ENCODE measurements around the gene KCNQ4.
A peak's percentile ranks its signal among the peaks of the same experiment; 100 is the strongest.

KCNQ4 gene

DNA sequence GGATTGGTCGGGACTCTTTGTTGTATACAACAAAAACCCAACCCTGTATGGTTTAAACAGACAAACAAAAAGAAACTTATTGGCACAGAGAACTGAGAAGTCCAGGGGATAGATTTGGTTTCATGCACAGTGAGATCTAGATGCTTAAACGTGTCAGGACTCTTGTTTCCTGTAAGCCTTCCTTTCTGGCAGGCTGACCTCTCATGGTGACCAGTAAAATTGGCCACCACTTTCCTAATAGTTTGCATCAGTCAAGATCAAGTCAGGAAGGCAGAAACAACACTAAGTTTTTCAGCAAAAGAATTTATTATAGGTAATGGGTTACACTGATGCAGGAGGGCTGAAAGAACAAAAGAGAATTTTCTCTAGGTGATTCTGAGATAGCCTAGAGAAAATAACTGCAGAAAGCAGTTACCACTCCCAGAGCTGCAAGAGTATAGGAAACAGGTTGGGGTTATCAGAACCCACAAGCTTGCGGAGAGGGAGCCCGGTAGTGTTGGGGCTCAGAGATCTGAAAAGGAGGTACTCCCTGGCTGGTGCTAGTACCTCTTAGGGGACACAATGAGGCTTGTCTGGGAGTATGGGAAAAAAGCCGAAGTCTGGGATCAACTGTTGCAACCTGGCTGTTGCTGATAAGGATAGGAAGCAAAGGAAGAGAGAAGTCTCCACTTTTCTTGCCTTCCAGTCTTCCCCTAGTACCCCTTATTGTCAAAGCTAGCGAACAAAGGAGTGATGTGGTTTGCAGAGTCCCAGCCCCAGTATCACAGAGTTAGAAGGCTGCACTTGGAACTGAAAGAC, 57.1 kb downstream of the KCNQ4 start:
- no peak for DNase-seq (ENCODE audit: low spot score)

DNA sequence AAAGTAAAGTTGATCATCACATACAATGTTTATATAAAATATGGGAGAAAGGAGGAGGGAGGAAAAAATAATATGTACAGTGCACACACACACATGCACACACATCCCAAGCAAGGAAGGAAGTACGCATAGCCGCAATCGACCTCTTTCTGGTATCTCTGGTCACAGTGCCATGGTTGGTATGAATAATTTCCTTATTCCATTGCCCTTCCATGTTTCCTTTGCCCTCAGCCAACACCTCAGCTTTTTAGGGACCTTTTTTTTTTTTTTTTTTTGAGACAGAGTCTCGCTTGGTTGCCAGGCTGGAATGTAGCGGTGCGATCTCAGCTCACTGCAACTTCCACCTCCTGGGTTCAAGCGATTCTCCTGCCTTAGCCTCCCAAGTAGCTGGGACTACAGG, 58.0 kb downstream of the KCNQ4 start:
- no peak for DNase-seq (ENCODE audit: low spot score)

- DNase-seq (ENCODE audit: low spot score): no peak
Observed at GRCh38 chr1:40842207-40842606, 58.6 kb downstream of the KCNQ4 start.

DNA sequence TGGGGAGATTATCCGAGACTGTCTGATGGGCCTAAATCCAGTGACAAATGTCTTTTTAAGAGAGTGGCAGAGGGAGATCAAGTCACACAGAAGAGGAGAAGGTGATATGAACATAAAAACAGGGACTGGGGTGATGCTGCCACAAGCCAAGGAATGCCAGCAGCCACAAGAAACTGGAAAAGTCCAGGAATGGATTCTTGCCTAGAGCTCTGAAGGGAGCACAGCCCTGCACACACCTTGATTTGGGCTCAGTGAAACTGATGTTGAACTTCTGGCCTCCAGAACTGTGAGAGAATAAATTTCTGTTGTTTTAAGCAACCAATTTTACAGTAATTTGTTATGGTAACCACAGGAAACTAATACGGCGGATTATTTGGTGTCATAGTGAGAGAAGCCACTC, 59.1 kb downstream of the KCNQ4 start:
- DNase-seq (ENCODE audit: low spot score): no peak

GRCh38 chr1:40844079-40844478, 60.5 kb downstream of the KCNQ4 start:
- DNase-seq (ENCODE audit: low spot score): no peak

DNA sequence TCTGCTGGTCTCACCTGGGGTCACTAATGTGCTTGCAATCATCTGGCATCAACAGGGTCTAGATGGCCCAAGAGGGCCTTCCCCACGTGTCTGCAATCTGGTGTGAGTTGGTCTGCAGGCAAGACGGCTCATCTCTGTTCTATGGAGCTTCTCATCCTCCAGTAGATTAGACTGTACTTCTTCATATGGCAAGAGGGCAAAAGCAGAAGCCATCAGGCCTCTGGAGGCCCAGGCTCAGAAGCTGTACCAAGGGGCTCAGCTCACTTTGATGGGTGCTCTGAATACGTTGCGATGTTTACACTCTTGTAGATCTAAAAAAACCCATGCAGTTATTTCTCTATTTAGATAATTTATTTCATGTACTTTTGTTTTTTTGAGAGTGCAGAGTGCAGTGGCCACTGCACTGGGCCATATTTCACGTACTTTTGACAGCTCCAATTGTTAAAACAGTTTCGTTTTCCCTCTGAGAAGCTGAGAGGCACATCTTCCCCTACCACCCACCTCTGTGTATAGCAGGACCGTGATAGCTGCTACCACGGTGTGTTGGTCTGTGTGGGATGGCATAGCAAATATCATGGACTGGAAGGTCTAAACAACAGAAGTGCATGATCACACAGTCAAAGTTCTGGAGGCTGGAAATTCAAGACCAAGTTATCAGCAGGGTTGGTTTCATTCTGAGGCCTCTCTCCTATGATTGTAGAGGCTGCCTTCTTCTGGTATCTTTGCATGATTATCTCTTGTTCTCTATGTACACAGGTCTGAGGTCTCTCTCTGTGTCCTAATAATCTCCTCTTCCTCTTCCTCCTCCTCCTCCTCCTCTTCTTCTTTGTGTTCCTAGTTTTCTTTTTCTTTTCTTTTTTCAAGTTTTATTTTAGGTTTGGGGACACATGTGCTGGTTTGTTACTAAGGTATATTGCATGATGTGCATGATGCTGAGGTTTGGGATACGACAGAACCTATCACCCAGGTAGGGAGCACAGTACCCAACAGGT, 61.6 kb downstream of the KCNQ4 start:
- no peak for DNase-seq (ENCODE audit: low spot score)

DNA sequence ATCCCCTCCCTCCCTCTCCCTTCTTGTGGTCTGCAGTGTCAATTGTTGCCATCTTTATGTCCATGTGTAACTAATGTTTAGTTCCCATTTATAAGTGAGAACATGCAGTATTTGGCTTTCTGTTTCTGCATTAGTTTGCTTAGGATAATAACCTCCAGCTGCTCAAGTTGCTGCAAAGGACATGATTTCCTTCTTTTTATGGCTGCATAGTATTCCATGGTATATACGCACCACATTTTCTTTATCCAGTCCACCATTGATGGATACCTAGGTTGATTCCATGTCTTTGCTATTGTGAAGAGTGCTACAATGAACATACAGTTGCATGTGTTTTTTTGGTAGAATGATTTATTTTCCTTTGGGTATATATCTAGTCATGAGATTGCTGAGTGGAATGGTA, 62.3 kb downstream of the KCNQ4 start:
- no peak for DNase-seq (ENCODE audit: low spot score)

- no peak for DNase-seq (ENCODE audit: low spot score)
Observed at GRCh38 chr1:40847023-40847745, 63.6 kb downstream of the KCNQ4 start.

DNA sequence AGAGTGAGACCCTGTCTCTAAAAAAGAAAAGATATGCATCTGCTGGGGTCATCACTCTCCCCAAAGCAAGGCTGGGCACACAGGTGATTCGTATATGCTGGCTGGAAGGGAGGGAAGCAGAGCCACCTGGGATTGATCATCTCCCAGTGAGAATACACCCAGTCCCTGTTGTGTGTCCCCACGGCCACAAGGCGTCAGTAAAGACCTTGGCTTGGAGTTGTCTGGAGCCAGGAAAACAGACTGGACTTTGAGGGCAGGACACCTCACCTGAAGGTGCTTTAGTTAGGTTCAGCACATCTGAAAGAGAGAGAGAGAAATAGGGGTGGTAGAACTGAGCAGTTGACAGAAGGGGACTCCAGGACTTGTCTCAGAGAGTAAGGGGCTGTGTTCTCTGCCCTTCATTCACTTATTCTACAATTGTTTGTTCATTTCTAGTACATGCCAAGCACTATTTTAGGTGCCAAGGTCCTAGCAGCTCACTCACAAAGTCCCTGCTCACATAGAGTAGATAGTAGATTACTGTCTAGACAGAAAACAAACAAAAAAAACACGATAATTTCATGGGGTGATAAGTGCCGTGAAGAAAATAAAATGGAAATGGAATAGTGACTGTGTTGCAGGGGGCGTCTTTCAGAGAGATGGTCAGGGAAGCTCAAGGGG, 65.1 kb downstream of the KCNQ4 start:
- DNase-seq (ENCODE audit: low spot score): peak; percentile 74

DNA sequence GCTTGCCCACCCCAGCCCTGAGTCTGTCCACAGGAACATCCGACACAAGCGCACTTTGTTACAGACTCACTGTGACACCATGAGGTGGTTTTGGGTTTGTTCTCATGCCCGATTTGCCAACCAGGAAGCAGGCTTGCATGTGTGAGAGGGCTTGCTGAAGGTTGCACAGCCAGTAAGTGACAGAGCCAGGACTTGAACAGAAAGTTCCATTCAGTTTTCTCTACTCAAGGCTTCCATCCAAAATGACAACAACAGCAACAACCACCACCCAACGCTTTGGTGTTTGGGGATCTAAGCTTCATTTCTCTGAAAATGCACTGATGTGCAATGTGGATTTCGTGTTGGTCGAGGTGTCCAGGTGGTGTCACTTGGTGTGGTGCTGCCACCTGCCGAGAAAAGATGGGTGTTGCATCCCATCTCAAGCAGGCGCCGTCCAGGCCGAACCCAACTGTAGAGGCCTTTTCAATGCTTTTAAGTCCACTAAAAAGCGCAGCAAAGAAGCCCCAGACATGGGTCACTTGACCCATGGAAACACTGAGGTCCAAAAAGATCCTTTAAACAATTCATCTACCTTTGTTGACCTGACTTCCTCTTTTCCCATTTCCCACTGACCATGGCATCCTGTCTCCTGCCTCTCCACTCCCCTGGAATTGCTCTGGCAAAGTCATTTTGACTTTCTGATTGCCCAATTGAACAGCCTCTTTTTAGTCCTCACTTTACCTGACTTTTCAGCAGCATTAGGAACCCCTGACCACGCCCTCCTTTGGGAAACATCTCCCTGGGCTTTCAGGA, 66.4 kb downstream of the KCNQ4 start:
- peak; percentile 80 for DNase-seq (ENCODE audit: low spot score)

- DNase-seq (ENCODE audit: low spot score): no peak
Observed at GRCh38 chr1:40851643-40852042, 68.1 kb downstream of the KCNQ4 start.

DNA sequence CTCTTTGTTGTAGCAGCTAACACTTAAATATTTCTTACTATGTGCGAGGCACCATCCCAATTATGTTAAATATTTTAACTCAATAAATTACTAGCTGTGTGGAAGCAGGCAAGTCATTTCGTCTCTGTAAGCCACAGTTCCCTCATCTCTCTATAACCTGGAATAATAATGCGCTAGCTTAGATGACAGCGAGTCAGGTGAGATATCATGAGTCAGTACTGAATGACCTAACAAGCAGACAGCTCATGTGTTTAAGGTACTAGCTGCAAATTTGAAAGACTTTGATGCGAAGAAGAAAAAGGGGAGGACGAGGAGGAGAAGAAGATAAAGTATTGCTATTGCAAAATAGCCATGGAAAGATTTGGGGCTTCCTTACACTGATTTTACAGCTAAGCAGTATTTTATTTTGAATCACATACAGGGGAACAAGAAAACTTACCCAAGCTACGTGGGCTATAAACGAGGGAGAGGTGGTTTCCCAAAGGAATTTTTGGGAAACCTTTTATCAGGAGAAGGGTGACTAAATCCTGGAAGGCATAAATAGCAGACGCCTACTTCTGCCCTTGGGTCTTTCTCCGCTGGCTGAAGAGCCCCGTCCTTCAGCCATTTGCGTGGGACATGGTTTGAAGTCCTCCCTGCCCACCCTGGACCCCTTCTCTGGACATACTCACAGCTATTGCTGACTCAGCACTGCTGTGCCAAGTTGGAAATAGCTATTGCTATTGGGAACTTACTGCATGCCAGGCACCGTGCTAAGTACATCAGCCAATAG, 69.7 kb downstream of the KCNQ4 start:
- DNase-seq (ENCODE audit: low spot score): no peak

- no peak for DNase-seq (ENCODE audit: low spot score)
Observed at GRCh38 chr1:40853885-40854170, 70.2 kb downstream of the KCNQ4 start.

- DNase-seq (ENCODE audit: low spot score): no peak
Observed at GRCh38 chr1:40855513-40855912, 71.9 kb downstream of the KCNQ4 start.

- no peak for DNase-seq (ENCODE audit: low spot score)
Observed at GRCh38 chr1:40856116-40856515, 72.5 kb downstream of the KCNQ4 start.

DNA sequence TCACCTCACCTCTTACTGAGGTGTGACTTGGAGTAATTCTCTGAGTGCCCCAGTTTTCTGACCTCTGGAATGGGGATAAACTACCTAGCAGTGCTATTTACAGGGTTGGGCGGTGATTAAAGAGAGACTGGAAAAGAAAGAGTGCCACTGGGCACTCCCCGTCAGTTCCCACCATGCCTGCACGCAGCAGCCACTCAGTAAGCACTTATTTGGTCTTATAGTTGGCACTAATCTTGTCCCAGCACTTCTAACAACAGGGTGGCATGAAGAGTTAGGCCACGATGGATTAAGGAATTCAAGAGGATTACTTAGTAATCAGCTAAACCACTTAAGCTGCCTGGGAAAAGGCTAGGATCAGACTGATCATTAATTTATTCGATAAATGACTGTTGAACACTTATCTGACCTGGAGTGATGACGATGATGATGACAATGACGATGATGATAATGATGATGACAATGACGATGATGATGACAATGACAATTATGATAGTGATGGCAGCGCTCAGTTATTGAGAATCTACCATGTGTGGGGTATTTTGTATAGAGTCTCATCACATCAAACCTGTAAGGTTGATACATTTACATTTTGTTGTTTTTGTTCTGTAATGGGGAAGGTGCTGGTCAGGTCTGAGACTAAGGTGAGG, 73.2 kb downstream of the KCNQ4 start:
- DNase-seq (ENCODE audit: low spot score): no peak

GRCh38 chr1:40857737-40858136, 74.2 kb downstream of the KCNQ4 start:
- DNase-seq (ENCODE audit: low spot score): no peak

GRCh38 chr1:40858856-40859416, 75.3 kb downstream of the KCNQ4 start:
- no peak for DNase-seq (ENCODE audit: low spot score)

- no peak for DNase-seq (ENCODE audit: low spot score)
Observed at GRCh38 chr1:40860706-40861223, 77.2 kb downstream of the KCNQ4 start.
